Ectodermal cell (in vitro differentiated cells): Measurements from ENCODE around the gene MAN1C1.

ENCODE experiments used
- H3K27ac ChIP-seq: 2 replicates; pipeline ENCODE4 v1.7.0; 2013; ENCODE audit warnings: mild to moderate bottlenecking, low read depth, low read length; ENCODE audit not compliant: insufficient read depth, poor library complexity, severe bottlenecking
- H3K27me3 ChIP-seq: 2 replicates; pipeline ENCODE4 v1.7.0; 2013; ENCODE audit warnings: mild to moderate bottlenecking, low read length; ENCODE audit not compliant: insufficient read depth, control insufficient read depth, poor library complexity, severe bottlenecking
- H3K36me3 ChIP-seq: one replicate; pipeline ENCODE4 v1.7.0; 2013; ENCODE audit warnings: low read length; ENCODE audit not compliant: control insufficient read depth, insufficient read depth
- H3K4me1 ChIP-seq: one replicate; pipeline ENCODE4 v1.7.0; 2013; ENCODE audit warnings: low read length; ENCODE audit not compliant: control insufficient read depth, insufficient read depth
- H3K4me3 ChIP-seq: 2 replicates; pipeline ENCODE4 v1.7.0; 2013; ENCODE audit warnings: low read depth, low read length, control low read depth; ENCODE audit not compliant: insufficient read depth
- H3K9me3 ChIP-seq: 2 replicates; pipeline ENCODE4 v1.7.0; 2013; ENCODE audit warnings: mild to moderate bottlenecking, low read length, moderate library complexity; ENCODE audit not compliant: control insufficient read depth
- WGBS, 2 experiments: methylation state at CpG; one replicate each; pipeline ENCODE4 v1.1.7; 2013; ENCODE audit warnings: missing lambda C conversion rate in 2 of 2; 5-methylcytosine and 5-hydroxymethylcytosine counted together

MAN1C1 gene

DNA sequence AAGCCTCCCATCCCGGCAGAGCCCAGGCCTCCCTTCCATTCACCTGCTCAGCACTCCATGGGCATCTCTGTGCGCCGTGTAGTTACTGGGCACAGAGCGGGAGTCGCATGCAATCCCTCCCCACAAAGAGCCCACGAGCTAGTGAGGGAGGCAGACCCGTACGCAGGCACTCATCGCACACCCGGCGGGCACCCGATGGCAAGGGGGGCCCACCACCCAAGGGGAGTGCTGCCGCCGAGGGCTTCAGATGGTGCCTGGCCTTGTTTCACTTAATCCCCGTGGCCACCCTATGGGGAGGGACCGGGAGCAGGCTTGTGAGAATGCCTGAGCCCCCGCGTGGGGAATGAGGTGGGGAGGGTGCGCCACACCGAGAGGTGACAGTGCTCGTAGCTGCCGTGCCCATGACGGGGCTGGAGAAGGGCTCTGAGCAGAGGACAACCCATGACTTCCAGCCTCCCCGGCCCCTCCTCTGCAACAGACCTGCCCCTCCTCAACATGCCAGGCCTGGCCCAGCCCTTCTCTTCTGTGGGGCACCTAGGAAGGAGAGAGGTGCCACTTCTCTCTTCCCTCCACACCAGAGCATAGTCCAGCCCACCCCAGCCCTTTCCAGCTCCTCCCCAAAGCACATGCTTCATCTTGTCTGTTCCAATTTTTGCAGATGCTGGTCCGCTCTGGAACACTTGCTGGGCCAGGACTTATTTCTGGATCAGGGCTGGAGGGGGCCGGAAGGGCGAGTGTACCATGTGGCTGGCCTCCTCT is 153.2 kb downstream of the MAN1C1 start:
- Histone ChIP-seq H3K4me1 (peaks cover 38% of the 10 kb centered on the region), H3K4me3 (no peak overlapping the region), H3K9me3 (no peaks in the 10 kb centered on the region), H3K27me3 (no peaks in the 10 kb centered on the region), H3K36me3 (no peaks in the 10 kb centered on the region), H3K27ac (no peak overlapping the region)
- 92 to 93% methylated on average over 27 of the region's 27 CpGs for WGBS, 2 experiments

DNA sequence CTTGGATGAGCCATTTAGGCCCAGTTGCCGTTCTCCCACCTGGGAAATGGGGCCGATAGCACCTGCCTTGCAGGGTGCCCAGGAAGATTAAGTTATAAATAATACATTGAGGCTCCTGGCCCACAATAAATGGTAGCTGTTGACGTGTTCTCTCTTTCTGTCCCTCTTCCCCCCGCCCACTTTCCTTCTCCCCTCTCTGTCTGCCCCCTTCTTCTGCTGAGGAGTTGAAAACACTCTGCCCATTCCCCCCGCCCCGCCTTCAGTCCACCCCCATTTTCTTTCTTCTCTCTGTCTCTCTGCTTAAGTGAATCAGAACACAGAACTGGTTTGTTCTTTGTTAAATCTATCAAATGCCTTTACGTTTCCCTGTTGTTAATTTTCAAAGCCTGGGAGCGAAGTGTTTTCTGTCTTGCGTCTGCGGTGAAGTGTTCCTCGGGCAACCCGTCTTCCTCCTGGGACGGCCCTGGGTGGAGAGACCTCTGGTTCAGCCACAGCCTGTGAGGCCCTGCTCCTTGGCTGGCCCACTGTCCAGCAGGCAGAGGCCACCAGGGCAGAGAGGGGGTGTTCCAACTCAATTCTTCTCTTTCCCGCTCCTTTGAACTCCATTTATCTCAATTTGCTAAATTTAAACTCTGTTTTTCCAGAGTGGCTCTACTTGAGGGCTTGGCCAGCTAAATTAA is 154.1 kb downstream of the MAN1C1 start:
- Histone ChIP-seq H3K9me3 (no peaks in the 10 kb centered on the region), H3K4me3 (no peak overlapping the region), H3K36me3 (no peaks in the 10 kb centered on the region), H3K4me1 (peaks cover 44% of the 10 kb centered on the region), H3K27ac (no peak overlapping the region), H3K27me3 (no peaks in the 10 kb centered on the region)
- WGBS, 2 experiments: 76 to 79% methylated on average over 14 of the region's 14 CpGs

DNA sequence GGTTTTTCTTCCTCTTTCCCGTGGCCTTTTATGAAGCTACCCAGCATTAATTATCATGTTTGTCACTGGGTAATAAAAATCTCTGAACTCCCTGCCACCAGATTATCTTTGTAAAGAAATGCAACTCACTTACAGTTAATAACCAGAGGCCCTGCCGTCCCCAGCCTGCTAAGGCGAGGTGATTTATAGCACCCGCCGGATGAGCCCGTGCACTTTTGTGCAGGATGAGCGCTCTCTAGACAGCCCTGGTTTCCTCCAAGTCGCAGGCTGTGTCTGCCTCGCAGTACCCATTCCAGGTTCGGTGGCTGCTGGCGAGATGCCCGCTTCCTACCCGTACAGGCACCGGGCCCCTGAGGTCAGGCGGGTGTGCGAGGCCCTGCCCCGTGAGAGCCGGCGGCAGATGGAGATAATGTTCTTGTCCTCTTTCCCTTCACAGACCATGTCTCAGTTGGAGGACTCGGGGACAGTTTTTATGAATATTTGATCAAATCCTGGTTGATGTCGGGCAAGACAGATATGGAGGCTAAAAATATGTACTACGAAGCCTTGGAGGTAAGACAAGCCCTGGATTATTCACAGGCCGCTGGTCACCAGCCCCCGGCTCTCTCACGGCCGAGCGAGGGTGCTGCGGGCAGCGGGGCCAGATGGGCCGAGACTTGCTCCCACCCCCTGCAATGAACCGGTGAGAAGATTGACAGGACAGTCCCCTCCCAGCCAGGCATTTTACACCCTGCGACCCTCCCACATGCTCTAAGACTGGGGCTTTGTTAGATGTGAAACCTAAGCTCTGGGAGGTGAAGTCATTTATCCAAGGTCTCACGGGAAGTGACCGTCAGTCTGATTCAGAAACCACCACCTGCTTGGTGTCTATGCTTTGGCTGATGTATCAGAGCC is 154.9 kb downstream of the MAN1C1 start:
- Histone ChIP-seq H3K9me3 (no peaks in the 10 kb centered on the region), H3K27me3 (no peaks in the 10 kb centered on the region), H3K27ac (peak overlapping the region; percentile 8), H3K4me3 (no peak overlapping the region), H3K36me3 (no peaks in the 10 kb centered on the region), H3K4me1 (peaks cover 36% of the 10 kb centered on the region)
- WGBS, 2 experiments: 66 to 70% methylated on average over 34 of the region's 34 CpGs

DNA sequence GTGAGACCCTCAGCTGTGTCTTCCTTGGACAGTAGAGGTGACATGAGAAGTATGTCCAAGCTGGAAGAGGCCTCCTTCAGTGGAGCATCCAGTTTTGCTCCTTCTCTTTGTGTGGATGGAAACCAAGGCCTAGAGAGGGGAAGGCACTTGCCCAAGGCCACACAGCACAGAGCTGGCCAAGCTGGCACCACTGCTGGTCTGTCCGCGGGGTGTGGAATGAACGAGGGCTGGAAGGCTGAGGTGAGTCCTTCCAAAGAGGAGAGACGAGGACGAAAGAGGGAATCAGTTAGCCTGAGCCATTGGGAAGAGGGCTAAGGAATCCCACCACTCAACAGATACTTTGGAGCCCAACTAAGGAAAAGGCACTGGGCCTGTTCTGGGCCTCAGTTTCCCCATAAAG is 155.6 kb downstream of the MAN1C1 start:
- no peak overlapping the region for H3K27ac ChIP-seq
- H3K9me3 ChIP-seq: no peaks in the 10 kb centered on the region
- no peak overlapping the region for H3K4me3 ChIP-seq
- peaks cover 36% of the 10 kb centered on the region for H3K4me1 ChIP-seq
- no peaks in the 10 kb centered on the region for H3K27me3 ChIP-seq
- no peaks in the 10 kb centered on the region for H3K36me3 ChIP-seq
- WGBS, 2 experiments: 96 to 98% methylated on average over 5 of the region's 5 CpGs

DNA sequence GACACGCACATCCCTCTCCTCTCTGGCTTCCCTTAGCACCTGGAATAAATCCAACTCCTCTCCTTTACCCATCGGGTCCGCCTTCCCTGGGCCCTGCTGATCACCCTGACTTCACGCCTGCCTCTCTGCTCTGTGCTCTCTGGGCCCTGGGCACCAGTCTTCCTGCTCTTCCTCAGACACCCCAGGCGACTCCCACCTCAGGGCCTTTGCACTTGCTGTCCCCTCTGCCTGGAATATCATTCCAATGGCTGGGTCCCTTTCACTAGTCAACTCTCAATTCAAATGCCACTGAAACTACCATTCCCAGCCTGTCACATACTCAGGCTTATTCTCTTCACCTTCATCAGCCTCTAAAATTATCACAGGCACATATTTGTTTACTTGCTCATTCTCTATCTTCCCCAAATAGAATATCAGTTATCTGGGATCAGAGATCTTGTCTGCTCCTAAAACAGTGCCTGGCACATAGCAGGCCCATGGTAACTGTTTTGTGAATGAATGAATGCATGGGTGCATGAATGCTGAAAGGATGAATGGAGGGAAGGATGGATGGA is 156.2 kb downstream of the MAN1C1 start:
- no peaks in the 10 kb centered on the region for H3K36me3 ChIP-seq
- H3K4me1 ChIP-seq: peaks cover 36% of the 10 kb centered on the region
- H3K9me3 ChIP-seq: no peaks in the 10 kb centered on the region
- H3K27ac ChIP-seq: no peak overlapping the region
- 92 to 96% methylated on average over 5 of the region's 5 CpGs for whole genome bisulfite sequencing, 2 experiments
- no peaks in the 10 kb centered on the region for H3K27me3 ChIP-seq
- H3K4me3 ChIP-seq: no peak overlapping the region

DNA sequence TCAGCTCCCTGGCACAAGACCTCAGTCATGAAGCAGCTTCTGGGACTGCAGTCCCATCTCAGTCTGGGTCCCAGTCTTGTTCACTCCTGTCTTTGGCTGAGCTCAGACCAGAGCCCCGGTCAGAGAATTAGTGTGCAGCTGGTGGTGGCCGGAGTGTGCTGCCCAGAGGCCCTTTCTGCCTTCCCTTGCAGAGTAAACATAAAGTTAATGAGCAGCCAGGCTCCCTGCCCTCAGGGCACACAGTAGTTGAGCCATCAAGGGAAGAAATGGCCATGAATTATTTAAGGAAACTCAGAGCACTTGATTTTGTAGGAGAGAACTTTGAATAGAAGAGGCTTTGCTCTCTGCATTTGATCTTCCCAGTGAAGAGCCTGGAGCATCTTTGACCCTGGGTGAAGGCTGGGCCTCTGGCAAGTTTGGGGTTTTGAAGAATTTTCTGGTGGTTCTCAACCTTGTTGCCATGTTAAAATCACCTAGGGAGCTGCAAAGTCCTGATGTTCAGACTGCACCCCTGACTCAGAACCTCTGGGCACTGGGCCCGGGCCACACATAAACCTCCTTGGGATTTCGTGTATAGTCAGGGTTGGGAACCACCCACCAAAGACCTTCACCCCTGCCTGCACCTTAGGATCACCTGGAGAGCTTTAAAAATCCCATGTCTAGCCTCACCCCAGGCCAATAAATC is 157.0 kb downstream of the MAN1C1 start:
- Histone ChIP-seq H3K4me1 (peaks cover 36% of the 10 kb centered on the region), H3K27ac (no peak overlapping the region), H3K27me3 (no peaks in the 10 kb centered on the region), H3K4me3 (no peak overlapping the region), H3K9me3 (no peaks in the 10 kb centered on the region), H3K36me3 (no peaks in the 10 kb centered on the region)
- 84 to 88% methylated on average over 4 of the region's 4 CpGs for WGBS, 2 experiments

DNA sequence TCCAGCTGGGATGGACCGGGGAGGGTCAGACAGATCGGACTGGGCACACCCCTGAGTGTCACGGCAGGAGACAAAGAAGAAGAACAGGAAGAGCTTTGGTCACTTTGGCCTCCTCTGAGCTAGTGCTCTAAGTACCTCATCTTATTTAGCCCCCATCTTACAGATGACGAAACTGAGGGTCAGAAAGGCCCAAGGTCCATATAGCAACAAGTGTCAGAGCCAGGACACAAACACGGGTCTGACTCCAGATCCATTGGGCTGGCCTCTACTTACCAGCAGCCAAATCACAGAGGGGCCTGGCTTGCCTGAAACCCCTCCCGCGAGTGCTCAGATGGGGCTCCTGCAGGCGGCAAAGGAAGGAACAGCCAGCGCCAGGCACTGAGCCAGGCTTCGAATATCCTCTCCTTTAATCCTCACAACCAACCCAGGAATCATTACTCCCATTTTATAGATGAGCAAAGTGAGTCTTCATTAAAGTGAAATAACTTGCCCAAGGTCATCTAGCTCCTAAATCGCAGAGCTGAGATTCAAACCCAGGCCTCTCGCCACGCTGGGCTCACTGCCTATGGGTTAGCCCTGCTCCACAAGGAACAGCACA is 157.7 kb downstream of the MAN1C1 start:
- H3K36me3 ChIP-seq: no peaks in the 10 kb centered on the region
- H3K27ac ChIP-seq: no peak overlapping the region
- 90 to 93% methylated on average over 13 of the region's 13 CpGs for WGBS, 2 experiments
- peaks cover 36% of the 10 kb centered on the region for H3K4me1 ChIP-seq
- no peaks in the 10 kb centered on the region for H3K9me3 ChIP-seq
- no peaks in the 10 kb centered on the region for H3K27me3 ChIP-seq
- no peak overlapping the region for H3K4me3 ChIP-seq

DNA sequence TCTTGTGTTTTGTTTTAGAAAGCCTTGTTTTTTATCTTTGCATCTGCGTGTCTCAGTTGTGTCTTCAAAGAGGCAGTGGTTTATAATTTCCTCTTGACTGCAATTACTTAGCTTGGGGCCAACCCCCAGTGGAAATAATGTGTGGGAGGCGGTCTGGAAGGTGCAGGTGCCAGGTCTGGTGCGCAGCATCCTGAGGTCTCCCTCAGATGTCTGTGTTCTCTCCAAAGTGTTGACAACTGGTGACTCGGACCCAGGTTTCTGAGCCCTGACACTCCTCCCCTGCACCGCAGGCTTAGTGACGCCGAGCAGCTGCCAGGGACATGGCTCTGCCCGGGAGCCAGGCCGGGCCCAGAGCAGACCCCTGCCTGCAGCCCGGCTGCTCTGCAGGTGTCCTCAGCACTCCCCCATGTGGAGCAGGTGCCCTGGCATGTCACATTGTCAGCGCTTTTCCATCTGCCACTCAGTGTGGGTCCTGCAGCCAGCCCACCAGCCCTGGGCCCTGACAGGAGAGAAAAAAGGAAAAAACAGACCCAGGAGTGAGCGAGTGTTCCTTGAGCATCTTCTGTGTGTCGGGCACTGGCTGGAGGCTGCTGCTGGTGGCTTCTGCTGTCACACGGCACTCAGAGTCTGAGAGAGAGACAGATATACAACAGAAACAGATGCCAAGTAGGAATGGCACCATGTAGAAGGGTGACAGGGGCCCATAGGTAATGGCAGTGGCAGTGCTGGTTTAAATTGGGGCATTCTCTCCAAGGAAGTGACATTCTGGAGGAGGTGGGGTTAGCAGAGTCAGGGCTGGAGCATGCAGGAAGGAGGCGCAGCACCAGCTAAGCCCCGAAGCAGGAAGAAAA is 158.6 kb downstream of the MAN1C1 start:
- no peaks in the 10 kb centered on the region for H3K9me3 ChIP-seq
- H3K27ac ChIP-seq: no peak overlapping the region
- H3K36me3 ChIP-seq: no peaks in the 10 kb centered on the region
- peaks cover 32% of the 10 kb centered on the region for H3K4me1 ChIP-seq
- WGBS, 2 experiments: 72 to 74% methylated on average over 16 of the region's 16 CpGs
- no peaks in the 10 kb centered on the region for H3K27me3 ChIP-seq
- H3K4me3 ChIP-seq: no peak overlapping the region

DNA sequence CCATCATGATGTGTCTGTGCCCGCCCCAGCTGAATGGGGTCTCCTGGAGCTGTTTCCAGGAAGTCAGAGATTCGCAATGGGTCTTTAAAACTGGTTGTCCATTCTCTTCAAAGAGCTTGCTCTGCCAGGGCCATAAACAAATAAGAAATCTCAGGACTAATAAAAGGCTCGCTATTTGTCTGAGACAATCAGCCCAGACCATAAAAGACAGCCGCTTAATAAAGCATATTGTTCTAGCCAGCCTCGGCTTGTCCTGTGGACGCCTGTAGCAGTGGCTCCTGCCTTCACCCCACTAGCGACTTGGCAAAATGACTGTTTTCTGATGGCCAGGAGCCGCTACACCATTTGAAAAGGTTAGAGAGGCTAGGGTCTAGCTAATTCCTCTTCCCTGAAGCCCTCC is 162.8 kb downstream of the MAN1C1 start:
- 85 to 87% methylated on average over 8 of the region's 8 CpGs for WGBS, 2 experiments
- Histone ChIP-seq H3K27ac (no peak overlapping the region), H3K27me3 (no peaks in the 10 kb centered on the region), H3K4me3 (no peak overlapping the region), H3K9me3 (no peaks in the 10 kb centered on the region), H3K36me3 (no peaks in the 10 kb centered on the region), H3K4me1 (peaks cover 22% of the 10 kb centered on the region)
